SK-N-SH (cell line): ENCODE measurements around the gene ADPRH. TPM values are rescaled to one million over a fixed set of nuclear protein-coding genes. Genes with fewer than 3 reads are reported as not detected.

Source experiments
- CTCF ChIA-PET: fragments of 300-600, 350-600 bp; formaldehyde crosslinking; extraction: SDS; loops from one replicate; lab custom pipeline; 2021; lab: Yijun Ruan, JAX
- POLR2A ChIA-PET: fragments of 350-600 bp; sonication (Branson Sonifier 250); formaldehyde crosslinking; extraction: SDS; loops from one replicate; lab custom pipeline; 2020; ENCODE audit warnings: antibody characterized with exemption, inconsistent platforms; lab: Yijun Ruan, JAX
- DNase-seq: peaks from one replicate; pipeline ENCODE4 v3.0.0; 2012
- H2AFZ ChIP-seq: fragments of 200-600 bp; sonication (generic); 2 replicates; pipeline ENCODE4 v1.8.1; 2016; ENCODE audit warnings: antibody characterized with exemption, mild to moderate bottlenecking, low read depth
- H3F3A ChIP-seq: fragments of 200-600 bp; sonication (generic); replicated peaks from 2 replicates; pipeline ENCODE3; 2016; ENCODE audit warnings: antibody characterized with exemption, mild to moderate bottlenecking; ENCODE audit not compliant: insufficient read depth
- H3K27ac ChIP-seq, 2 experiments: fragments of 200-500 bp in 1 of 2; fragments of 200-600 bp in 1 of 2; sonication (Bioruptor generic) in 1 of 2; sonication (generic), shearing (Covaris generic) in 1 of 2; 2 replicates each; pipeline versions ENCODE4 v1.5.1 to v1.6.1; 2014 to 2016; ENCODE audit warnings: low read depth in 2 of 2, inconsistent platforms in 1 of 2, low read length in 1 of 2, mild to moderate bottlenecking in 1 of 2, mixed read lengths in 1 of 2
- H3K27me3 ChIP-seq: fragments of 200-600 bp; sonication (generic), shearing (Covaris generic); 2 replicates; pipeline ENCODE4 v1.6.1; 2016; ENCODE audit warnings: mixed run types; ENCODE audit not compliant: insufficient read depth
- H3K36me3 ChIP-seq, 2 experiments: fragments of 200-500 bp in 1 of 2; fragments of 200-600 bp in 1 of 2; sonication (Bioruptor generic) in 1 of 2; sonication (generic) in 1 of 2; replicated peaks in 1 of 2; 2 replicates each; pipeline versions ENCODE3 to v1.5.1; 2014 to 2016; ENCODE audit warnings: low read length in 1 of 2, mild to moderate bottlenecking in 1 of 2; ENCODE audit not compliant: insufficient read depth in 2 of 2, control insufficient read depth in 1 of 2
- H3K4me1 ChIP-seq, 2 experiments: fragments of 200-500 bp in 1 of 2; fragments of 200-600 bp in 1 of 2; sonication (Bioruptor generic) in 1 of 2; sonication (generic), shearing (Covaris generic) in 1 of 2; 2 replicates each; pipeline versions ENCODE4 v1.5.1 to v1.6.1; 2014 to 2016; ENCODE audit warnings: low read depth in 1 of 2, low read length in 1 of 2, mixed run types in 1 of 2; ENCODE audit not compliant: insufficient read depth in 2 of 2, control insufficient read depth in 1 of 2
- H3K4me2 ChIP-seq: fragments of 200-600 bp; sonication (generic), shearing (Covaris generic); 2 replicates; pipeline ENCODE4 v1.6.1; 2017; ENCODE audit warnings: mixed run types
- H3K4me3 ChIP-seq, 2 experiments: fragments of 200-500 bp in 1 of 2; fragments of 200-600 bp in 1 of 2; sonication (Bioruptor generic) in 1 of 2; sonication (generic), shearing (Covaris generic) in 1 of 2; 2 replicates each; pipeline versions ENCODE4 v1.5.1 to v1.8.1; 2014 to 2016; ENCODE audit warnings: low read depth in 2 of 2, inconsistent platforms in 1 of 2, low read length in 1 of 2, mild to moderate bottlenecking in 1 of 2, mixed read lengths in 1 of 2, moderate library complexity in 1 of 2
- H3K79me2 ChIP-seq: fragments of 200-600 bp; sonication (generic); 2 replicates; pipeline ENCODE4 v1.8.1; 2017; ENCODE audit warnings: mild to moderate bottlenecking; ENCODE audit not compliant: insufficient read depth
- H3K9ac ChIP-seq: fragments of 200-600 bp; sonication (generic); 2 replicates; pipeline ENCODE4 v1.6.1; 2017; ENCODE audit warnings: mixed run types
- H3K9me2 ChIP-seq: fragments of 200-600 bp; sonication (generic); 2 replicates; pipeline ENCODE4 v1.6.1; 2017; ENCODE audit warnings: mixed run types
- H3K9me3 ChIP-seq: fragments of 200-600 bp; sonication (generic); 2 replicates; pipeline ENCODE4 v1.6.1; 2017; ENCODE audit warnings: mixed run types, mild to moderate bottlenecking, moderate library complexity
- H4K20me1 ChIP-seq: fragments of 200-600 bp; sonication (generic); 2 replicates; pipeline ENCODE4 v1.6.1; 2017; ENCODE audit warnings: mild to moderate bottlenecking, mixed run types; ENCODE audit not compliant: insufficient read depth
- ELF1 ChIP-seq: IDR thresholded peaks from 2 replicates; pipeline ENCODE4 v1.4.0; 2012
- FOSL2 ChIP-seq: IDR thresholded peaks from 2 replicates; pipeline ENCODE4 v1.4.0; 2012; ENCODE audit warnings: low read depth, mild to moderate bottlenecking, moderate library complexity, borderline replicate concordance
- GATA2 ChIP-seq: sonication (generic); formaldehyde crosslinking; IDR thresholded peaks from 2 replicates; pipeline ENCODE4 v1.5.0; 2020; ENCODE audit warnings: mild to moderate bottlenecking, missing genetic modification reagents
- MEF2A ChIP-seq: IDR thresholded peaks from 2 replicates; pipeline ENCODE4 v1.4.0; 2012; ENCODE audit warnings: low read depth, borderline replicate concordance
- MXI1 ChIP-seq: IDR thresholded peaks from 2 replicates; pipeline ENCODE4 v1.6.1; 2012; ENCODE audit warnings: mild to moderate bottlenecking, low read depth, low read length, improper control_type of control experiment
- NFIC ChIP-seq: IDR thresholded peaks from 2 replicates; pipeline ENCODE4 v1.4.0; 2012; ENCODE audit warnings: borderline replicate concordance
- RCOR1 ChIP-seq: fragments of 150-350 bp; IDR thresholded peaks from 2 replicates; pipeline ENCODE4 v1.6.1; 2017; ENCODE audit warnings: antibody characterized with exemption, low read length
- RFX5 ChIP-seq: IDR thresholded peaks from 2 replicates; pipeline ENCODE4 v1.6.1; 2012; ENCODE audit warnings: mild to moderate bottlenecking, improper control_type of control experiment, low read length
- RXRA ChIP-seq: IDR thresholded peaks from 2 replicates; pipeline ENCODE4 v1.4.0; 2012; ENCODE audit warnings: low read depth, mild to moderate bottlenecking, borderline replicate concordance
- TAF1 ChIP-seq: IDR thresholded peaks from 2 replicates; pipeline ENCODE4 v1.6.1; 2012; ENCODE audit warnings: low read depth, mild to moderate bottlenecking, low read length, moderate library complexity, borderline replicate concordance
- TEAD4 ChIP-seq: IDR thresholded peaks from 2 replicates; pipeline ENCODE4 v1.4.0; 2012; ENCODE audit warnings: mild to moderate bottlenecking, borderline replicate concordance; ENCODE audit not compliant: insufficient read depth
- USF1 ChIP-seq: IDR thresholded peaks from 2 replicates; pipeline ENCODE4 v1.4.0; 2012; ENCODE audit warnings: low read depth, borderline replicate concordance
- USF2 ChIP-seq: fragments of 150-350 bp; IDR thresholded peaks from 2 replicates; pipeline ENCODE4 v1.6.1; 2017; ENCODE audit warnings: antibody characterized with exemption, low read length, low read depth, borderline replicate concordance
- WGBS: methylation state at CpG from one replicate; pipeline ENCODE4 v1.1.6; 2017; ENCODE audit warnings: low lambda C conversion rate; 5-methylcytosine and 5-hydroxymethylcytosine counted together
- polyA plus RNA-seq, 3 experiments: library from polyadenylated mRNA; depleted of rRNA; stranded (reverse); fragments of >200 nt; gene quantifications; 2 replicates each; pipeline ENCODE4 v1.2.3, GENCODE V29; 2012

ADPRH gene
- polyA plus RNA-seq, 1 of the 3 experiments (the other 2 are of a cell fraction) = not detected

- no peak for TF ChIP-seq USF1
Measured at GRCh38 chr3:119582178-119582577, 2.9 kb downstream of the ADPRH start (continued).

- CTCF ChIA-PET = interaction anchor here (0.8 to 1.6 kb wide), 3 partner anchors 11 to 66 kb away, joined by 3 read pairs; no protein-coding TSS in a partner anchor
- Histone ChIP-seq H3K9me3 (no peaks in the 10 kb centered on the region), H2AFZ (0 out of 2 replicates have a peak overlapping the region, but pooled peaks have one; percentile 37), H3K9me2 (no peaks in the 10 kb centered on the region), H3K79me2 (no peaks in the 10 kb centered on the region), H4K20me1 (no peaks in the 10 kb centered on the region), H3K27ac (no peak overlapping the region), H3K4me2 (no peak overlapping the region), H3K9ac (no peak overlapping the region), H3K36me3 (no peaks in the 10 kb centered on the region), H3K4me3 (no peak overlapping the region), H3K27me3 (no peaks in the 10 kb centered on the region), H3F3A (no peaks in the 10 kb centered on the region), H3K4me1 (no peaks in the 10 kb centered on the region; a peak in 1 of 4 replicates)
- TF ChIP-seq USF2 = no peak
- no peak for TF ChIP-seq RXRA
- TF ChIP-seq RFX5 = no peak
- 93% methylated on average over 10 of the region's 10 CpGs for WGBS
- DNase-seq = no peak
- POLR2A ChIA-PET = no interaction called here
Measured at GRCh38 chr3:119585208-119585607, 5.9 kb downstream of the ADPRH start.

DNA sequence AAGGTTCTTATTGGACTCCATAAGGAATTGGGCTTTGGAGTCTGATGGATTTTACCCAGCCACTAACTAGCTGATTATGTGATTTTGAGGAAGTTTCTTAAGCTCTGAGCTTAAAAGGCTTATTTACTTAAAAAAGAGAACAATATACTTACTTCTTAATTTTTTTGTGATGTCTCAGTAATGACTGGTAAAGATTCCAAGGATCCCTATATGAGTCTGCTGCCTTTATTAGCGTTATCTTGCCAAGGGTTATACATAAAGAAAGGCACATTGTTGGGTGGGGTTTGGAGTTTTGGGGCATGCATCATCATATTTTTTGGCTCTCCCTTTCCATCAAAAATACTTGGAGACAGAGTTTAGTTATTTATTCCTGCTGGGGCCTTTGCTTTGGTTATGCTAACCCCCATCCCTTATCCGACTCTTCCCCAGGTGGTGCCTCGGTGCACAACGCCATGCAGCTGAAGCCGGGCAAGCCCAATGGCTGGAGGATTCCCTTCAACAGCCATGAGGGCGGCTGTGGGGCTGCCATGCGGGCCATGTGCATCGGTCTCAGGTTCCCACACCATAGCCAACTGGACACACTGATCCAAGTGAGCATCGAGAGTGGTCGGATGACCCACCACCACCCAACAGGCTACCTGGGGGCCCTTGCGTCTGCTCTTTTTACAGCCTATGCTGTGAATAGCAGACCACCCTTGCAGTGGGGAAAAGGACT is 6.7 kb downstream of the ADPRH start:
- Histone ChIP-seq H2AFZ (peak overlapping the region; percentile 37; the same call in 1 of the 2 replicates), H4K20me1 (no peaks in the 10 kb centered on the region), H3K4me1 (no peaks in the 10 kb centered on the region), H3K9me2 (no peaks in the 10 kb centered on the region), H3K27me3 (no peaks in the 10 kb centered on the region), H3K4me3 (no peak overlapping the region), H3K4me2 (no peak overlapping the region), H3K9me3 (no peaks in the 10 kb centered on the region), H3K36me3 (no peaks in the 10 kb centered on the region), H3K27ac (no peak overlapping the region), H3K9ac (no peak overlapping the region), H3K79me2 (no peaks in the 10 kb centered on the region), H3F3A (no peaks in the 10 kb centered on the region)
- TF ChIP-seq ELF1 (no peak), MEF2A (no peak), GATA2 (CRISPR knock-in tag) (no peak), RCOR1 (no peak), NFIC (0 out of 2 replicates have a peak, but pooled peaks have one; percentile 6), TAF1 (no peak), TEAD4 (no peak), FOSL2 (peak; percentile 21; the same call in 1 of the 2 replicates), MXI1 (no peak)
- ChIA-PET POLR2A (no interaction called here), CTCF (interaction anchor here (1.0 to 1.6 kb wide), 2 partner anchors 10 to 47 kb away, joined by 3 read pairs; no protein-coding TSS in a partner anchor)
- DNase-seq = no peak
- 85% methylated on average over 5 of the region's 11 CpGs for WGBS
